ENCODE results near the gene MINDY4B.
"Not testable (repeated sequence)": the region's sequence is repeated elsewhere in the genome, so short reads cannot be mapped to it uniquely, and the experiment has no call there.

Gene MINDY4B

DNA sequence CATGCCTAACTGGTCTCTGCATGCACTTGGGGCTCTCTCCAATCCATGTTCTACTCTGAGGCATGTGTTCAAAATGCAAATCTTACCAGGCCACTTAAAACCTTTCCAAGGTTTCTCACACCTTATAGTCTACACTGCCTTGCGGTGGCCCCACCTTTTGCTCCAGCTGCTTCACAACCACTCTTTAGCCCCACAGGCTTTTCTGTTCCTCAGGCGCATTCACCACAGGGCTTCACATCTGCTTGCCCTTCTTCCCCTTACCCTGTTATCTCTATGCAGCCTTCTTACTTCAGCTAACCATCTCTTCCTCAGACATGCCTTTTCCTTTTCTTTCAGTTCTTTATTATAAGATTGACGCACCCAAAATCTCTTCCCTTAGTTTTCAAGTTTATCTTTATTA lies 37.8 kb downstream of the MINDY4B start:
- ChIA-PET CTCF (interaction anchor here (0.7 kb wide), 1 partner anchor 88 kb away, joined by 3 read pairs; no protein-coding TSS in a partner anchor), POLR2A (no interaction called here)
- H3K9me3 ChIP-seq (ENCODE audit: control insufficient read depth, insufficient read depth, low read depth, low read length) = no peaks in the 10 kb centered on the region
- no peak overlapping the region for H3K4me3 ChIP-seq (ENCODE audit: low read depth, low read length)
- no peak overlapping the region for H3K27ac ChIP-seq (ENCODE audit: extremely low read depth, low read depth, low read length)
- no peak for TF ChIP-seq ZNF335 (tag by site-specific recombination; conservative IDR thresholded peaks at IDR 0.05)
- TF ChIP-seq ZNF585B (tag by site-specific recombination; IDR thresholded peaks at IDR 0.05) = no peak
- TF ChIP-seq, protein P1, sequence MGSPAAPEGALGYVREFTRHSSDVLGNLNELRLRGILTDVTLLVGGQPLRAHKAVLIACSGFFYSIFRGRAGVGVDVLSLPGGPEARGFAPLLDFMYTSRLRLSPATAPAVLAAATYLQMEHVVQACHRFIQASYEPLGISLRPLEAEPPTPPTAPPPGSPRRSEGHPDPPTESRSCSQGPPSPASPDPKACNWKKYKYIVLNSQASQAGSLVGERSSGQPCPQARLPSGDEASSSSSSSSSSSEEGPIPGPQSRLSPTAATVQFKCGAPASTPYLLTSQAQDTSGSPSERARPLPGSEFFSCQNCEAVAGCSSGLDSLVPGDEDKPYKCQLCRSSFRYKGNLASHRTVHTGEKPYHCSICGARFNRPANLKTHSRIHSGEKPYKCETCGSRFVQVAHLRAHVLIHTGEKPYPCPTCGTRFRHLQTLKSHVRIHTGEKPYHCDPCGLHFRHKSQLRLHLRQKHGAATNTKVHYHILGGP (tag by site-specific recombination; IDR thresholded peaks at IDR 0.05) = no peak
- no peak for TF ChIP-seq MZF1 (tag by site-specific recombination; IDR thresholded peaks at IDR 0.05; ENCODE audit: borderline replicate concordance)
- no peak for TF ChIP-seq ZNF776 (tag by site-specific recombination; IDR thresholded peaks at IDR 0.05; ENCODE audit: borderline replicate concordance)
- TF ChIP-seq ZNF501 (tag by site-specific recombination; IDR thresholded peaks at IDR 0.05) = no peak
- TF ChIP-seq, protein P2, sequence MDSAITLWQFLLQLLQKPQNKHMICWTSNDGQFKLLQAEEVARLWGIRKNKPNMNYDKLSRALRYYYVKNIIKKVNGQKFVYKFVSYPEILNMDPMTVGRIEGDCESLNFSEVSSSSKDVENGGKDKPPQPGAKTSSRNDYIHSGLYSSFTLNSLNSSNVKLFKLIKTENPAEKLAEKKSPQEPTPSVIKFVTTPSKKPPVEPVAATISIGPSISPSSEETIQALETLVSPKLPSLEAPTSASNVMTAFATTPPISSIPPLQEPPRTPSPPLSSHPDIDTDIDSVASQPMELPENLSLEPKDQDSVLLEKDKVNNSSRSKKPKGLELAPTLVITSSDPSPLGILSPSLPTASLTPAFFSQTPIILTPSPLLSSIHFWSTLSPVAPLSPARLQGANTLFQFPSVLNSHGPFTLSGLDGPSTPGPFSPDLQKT (IDR thresholded peaks at IDR 0.05; ENCODE audit: borderline replicate concordance, low read depth, low read length) = no peak
- no peak for TF ChIP-seq ZNF426 (tag by site-specific recombination; IDR thresholded peaks at IDR 0.05)
- TF ChIP-seq ZNF560 (tag by site-specific recombination; IDR thresholded peaks at IDR 0.05; ENCODE audit: borderline replicate concordance) = no peak
- H3K36me3 ChIP-seq (ENCODE audit: control insufficient read depth in 2 of 2, insufficient read depth in 1 of 2, low read length in 2 of 2) = no peaks in the 10 kb centered on the region
- no peaks in the 10 kb centered on the region for H3K4me1 ChIP-seq (ENCODE audit: control insufficient read depth, insufficient read depth, low read length)

DNA sequence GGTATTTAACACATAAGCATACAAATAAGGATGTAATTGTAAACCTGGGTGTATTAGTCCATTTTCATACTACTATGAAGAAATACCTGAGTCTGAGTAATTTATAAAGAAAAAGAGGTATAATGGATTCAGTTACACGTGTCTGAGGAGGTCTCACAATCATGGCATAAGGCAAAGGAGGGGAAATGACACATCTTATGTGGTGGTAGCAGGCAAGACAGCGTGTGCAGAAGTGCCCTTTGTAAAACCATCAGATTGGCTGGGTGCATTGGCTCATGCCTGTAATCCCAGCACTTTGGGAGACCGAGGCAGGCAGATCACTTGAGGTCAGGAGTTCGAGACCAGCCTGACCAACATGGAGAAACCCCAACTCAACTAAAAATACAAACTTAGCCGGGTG lies 41.3 kb downstream of the MINDY4B start:
- H3K36me3 ChIP-seq (ENCODE audit: control insufficient read depth in 2 of 2, insufficient read depth in 1 of 2, low read length in 2 of 2); H3K4me1 ChIP-seq (ENCODE audit: control insufficient read depth, insufficient read depth, low read length); H3K4me3 ChIP-seq (ENCODE audit: low read depth, low read length); H3K27ac ChIP-seq (ENCODE audit: extremely low read depth, low read depth, low read length); H3K9me3 ChIP-seq (ENCODE audit: control insufficient read depth, insufficient read depth, low read depth, low read length); POLR2A ChIA-PET: not testable (repeated sequence)
- CTCF ChIA-PET = interaction anchor here (1.7 to 3.9 kb wide), 2 partner anchors 76 to 142 kb away, joined by 13 to 33 read pairs; no protein-coding TSS in a partner anchor

DNA sequence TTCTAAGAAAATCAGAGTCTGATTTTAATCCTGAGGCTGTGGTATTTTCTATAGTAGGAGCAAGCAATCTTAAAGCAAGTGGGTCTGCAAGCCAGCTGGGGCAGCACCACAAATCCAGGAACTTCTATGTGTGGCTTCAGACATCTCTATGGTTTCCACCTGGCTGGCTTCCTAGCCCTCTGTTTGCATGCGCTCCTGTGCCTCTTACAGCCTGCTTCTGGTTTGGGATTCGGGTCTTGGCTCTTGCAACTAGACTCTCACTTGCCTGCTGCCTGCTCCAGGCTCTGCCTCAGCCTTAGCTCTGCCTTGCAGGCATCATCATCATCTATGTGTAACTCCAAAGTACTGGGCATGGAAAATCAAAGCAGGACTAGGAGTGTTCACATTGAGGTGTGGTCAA lies 43.4 kb downstream of the MINDY4B start:
- Histone ChIP-seq H3K36me3 (ENCODE audit: control insufficient read depth in 2 of 2, insufficient read depth in 1 of 2, low read length in 2 of 2) (no peaks in the 10 kb centered on the region), H3K9me3 (ENCODE audit: control insufficient read depth, insufficient read depth, low read depth, low read length) (no peaks in the 10 kb centered on the region), H3K4me1 (ENCODE audit: control insufficient read depth, insufficient read depth, low read length) (no peaks in the 10 kb centered on the region), H3K4me3 (ENCODE audit: low read depth, low read length) (no peak overlapping the region), H3K27ac (ENCODE audit: extremely low read depth, low read depth, low read length) (no peak overlapping the region)
- TF ChIP-seq ZNF837 (tag by site-specific recombination; IDR thresholded peaks at IDR 0.05) (no peak), HOXD13 (CRISPR knock-in tag; IDR thresholded peaks at IDR 0.05; ENCODE audit: borderline replicate concordance) (no peak), ZNF223 (tag by site-specific recombination; IDR thresholded peaks at IDR 0.05) (no peak)
- TF ChIP-seq, protein P3, sequence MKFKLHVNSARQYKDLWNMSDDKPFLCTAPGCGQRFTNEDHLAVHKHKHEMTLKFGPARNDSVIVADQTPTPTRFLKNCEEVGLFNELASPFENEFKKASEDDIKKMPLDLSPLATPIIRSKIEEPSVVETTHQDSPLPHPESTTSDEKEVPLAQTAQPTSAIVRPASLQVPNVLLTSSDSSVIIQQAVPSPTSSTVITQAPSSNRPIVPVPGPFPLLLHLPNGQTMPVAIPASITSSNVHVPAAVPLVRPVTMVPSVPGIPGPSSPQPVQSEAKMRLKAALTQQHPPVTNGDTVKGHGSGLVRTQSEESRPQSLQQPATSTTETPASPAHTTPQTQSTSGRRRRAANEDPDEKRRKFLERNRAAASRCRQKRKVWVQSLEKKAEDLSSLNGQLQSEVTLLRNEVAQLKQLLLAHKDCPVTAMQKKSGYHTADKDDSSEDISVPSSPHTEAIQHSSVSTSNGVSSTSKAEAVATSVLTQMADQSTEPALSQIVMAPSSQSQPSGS (tag by site-specific recombination; IDR thresholded peaks at IDR 0.05; ENCODE audit: low read depth) = no peak
- CTCF ChIA-PET = interaction anchor here (3.9 kb wide), 1 partner anchor 74 kb away, joined by 33 read pairs; no protein-coding TSS in a partner anchor
- POLR2A ChIA-PET = no interaction called here

DNA sequence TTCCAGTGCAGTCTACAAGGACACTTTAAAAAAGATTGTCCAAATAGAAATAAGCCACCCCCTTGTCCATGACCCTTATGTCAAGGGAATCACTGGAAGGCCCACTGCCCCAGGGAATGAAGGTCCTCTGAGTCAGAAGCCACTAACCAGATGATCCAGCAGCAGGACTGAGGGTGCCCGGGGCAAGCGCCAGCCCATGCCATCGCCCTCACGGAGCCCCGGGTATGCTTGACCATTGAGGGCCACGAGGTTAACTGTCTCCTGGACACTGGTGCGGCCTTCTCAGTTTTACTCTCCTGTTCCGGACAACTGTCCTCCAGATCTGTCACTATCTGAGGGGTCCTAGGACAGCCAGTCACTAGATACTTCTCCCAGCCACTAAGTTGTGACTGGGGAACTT lies 47.3 kb downstream of the MINDY4B start:
- H3K36me3 ChIP-seq (ENCODE audit: control insufficient read depth in 2 of 2, insufficient read depth in 1 of 2, low read length in 2 of 2); H3K4me3 ChIP-seq (ENCODE audit: low read depth, low read length); H3K4me1 ChIP-seq (ENCODE audit: control insufficient read depth, insufficient read depth, low read length); POLR2A ChIA-PET; H3K9me3 ChIP-seq (ENCODE audit: control insufficient read depth, insufficient read depth, low read depth, low read length); CTCF ChIA-PET; H3K27ac ChIP-seq (ENCODE audit: extremely low read depth, low read depth, low read length): not testable (repeated sequence)
